Mucosa of descending colon (tissue), 3 donors: ENCODE measurements around the gene NUSAP1. TPM values are rescaled to one million over a fixed set of nuclear protein-coding genes. Genes with fewer than 3 reads are reported as not detected.
"Not testable (repeated sequence)": the region's sequence is repeated elsewhere in the genome, so short reads cannot be mapped to it uniquely, and the experiment has no call there.

Experiments
- ATAC-seq: fragments of 200-7000 bp; cut with Tn5 transposase; one replicate; pipeline ENCODE4 v1.9.1; 2020; ENCODE audit warnings: mild to moderate bottlenecking, moderate library complexity
- DNase-seq, 3 donors: peaks; one replicate each; pipeline ENCODE4 v3.0.0-alpha.2; 2020
- H3K36me3 ChIP-seq: fragments of 200-600 bp; one replicate; pipeline ENCODE4 v1.8.0; 2021; ENCODE audit warnings: low read depth, mild to moderate bottlenecking
- H3K4me1 ChIP-seq: fragments of 200-600 bp; one replicate; pipeline ENCODE4 v1.8.0; 2021; ENCODE audit warnings: low read depth, mild to moderate bottlenecking
- H3K4me3 ChIP-seq: fragments of 200-600 bp; one replicate; pipeline ENCODE4 v1.8.0; 2021; ENCODE audit warnings: mild to moderate bottlenecking
- H3K9me3 ChIP-seq: fragments of 200-600 bp; one replicate; pipeline ENCODE4 v1.8.0; 2021; ENCODE audit warnings: mild to moderate bottlenecking
- CTCF ChIP-seq: fragments of 200-600 bp; IDR thresholded peaks from one replicate; pipeline ENCODE4 v1.8.0; 2022; ENCODE audit warnings: antibody characterized with exemption, mild to moderate bottlenecking
- intact Hi-C, 2 donors: fragments of 100-400 bp; cut with DNase I in 1 of 2; cut with micrococcal nuclease in 1 of 2; formaldehyde crosslinking; loops; one replicate each; pipeline versions ENCODE4 v1.11.0 to v1.11.1; 2022; cut with DNase I, micrococcal nuclease
- total RNA-seq, 3 donors: library from RNA; stranded (reverse); fragmentation: NEBNext Ultra II Directional in 2 of 3; extraction: Animal tissue kit (Norgen Biotek cat#: 25700) in 2 of 3; gene quantifications; one replicate each; pipeline versions ENCODE4 v1.2.1 to v1.2.4, GENCODE V29; 2021 to 2023
- donor health status: DM: no; HTN: no; CAD: no; lungs with moderate emphysema.
- donor health status: DM: no; HTN: no; CAD: no.
- donor health status: DM: no; HTN: yes; CAD: no.

Gene NUSAP1
- total RNA-seq, 3 donors from 2014 or later = 3.8 to 31.5 (median 8.3) TPM

DNA sequence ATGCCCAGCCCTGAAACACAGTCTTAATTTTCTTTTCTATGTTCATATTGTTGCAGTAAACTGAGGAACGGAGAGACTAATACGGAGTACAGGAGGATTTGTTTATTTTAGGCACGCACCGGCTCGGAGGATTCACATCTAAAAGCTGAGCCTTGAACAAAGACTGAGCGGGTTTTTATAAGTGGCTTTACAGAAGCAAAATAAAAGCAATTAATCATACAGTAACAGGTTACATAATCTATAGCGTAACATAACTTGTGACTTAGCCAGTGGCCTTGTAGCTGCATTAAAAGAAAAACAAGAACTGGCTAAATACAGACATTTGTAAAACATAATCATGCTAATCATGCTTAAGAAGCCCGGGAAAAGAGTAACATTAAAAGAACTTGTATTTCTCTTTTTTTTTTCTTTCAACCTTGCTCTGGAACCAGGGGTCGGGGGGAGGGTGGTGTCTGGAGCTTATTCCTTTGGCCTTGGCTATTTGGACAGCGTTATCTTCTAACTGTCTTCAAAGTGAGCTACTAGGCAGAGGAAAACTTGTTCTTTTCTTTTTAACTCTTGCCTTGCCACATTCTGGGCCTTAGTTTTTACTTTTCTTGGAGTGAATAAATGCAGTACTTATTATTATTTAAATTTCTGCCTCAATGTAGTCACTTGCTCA, 17.5 kb downstream of the NUSAP1 start:
- H3K36me3 ChIP-seq = no peaks in the 10 kb centered on the region
- H3K9me3 ChIP-seq = no peaks in the 10 kb centered on the region
- DNase-seq = no peak
- ATAC-seq = no peak
- no peak for TF ChIP-seq CTCF
- intact Hi-C loops = no loop called here
- H3K4me1 ChIP-seq = no peaks in the 10 kb centered on the region
- no peak overlapping the region for H3K4me3 ChIP-seq

- no peak for TF ChIP-seq CTCF
- Histone ChIP-seq H3K4me1 (no peaks in the 10 kb centered on the region), H3K9me3 (no peaks in the 10 kb centered on the region), H3K4me3 (no peak overlapping the region), H3K36me3 (no peaks in the 10 kb centered on the region)
- intact Hi-C loops = no loop called here
- no peak for ATAC-seq
- no peak for DNase-seq
Observed at GRCh38 chr15:41354371-41354770, 21.7 kb downstream of the NUSAP1 start.

DNA sequence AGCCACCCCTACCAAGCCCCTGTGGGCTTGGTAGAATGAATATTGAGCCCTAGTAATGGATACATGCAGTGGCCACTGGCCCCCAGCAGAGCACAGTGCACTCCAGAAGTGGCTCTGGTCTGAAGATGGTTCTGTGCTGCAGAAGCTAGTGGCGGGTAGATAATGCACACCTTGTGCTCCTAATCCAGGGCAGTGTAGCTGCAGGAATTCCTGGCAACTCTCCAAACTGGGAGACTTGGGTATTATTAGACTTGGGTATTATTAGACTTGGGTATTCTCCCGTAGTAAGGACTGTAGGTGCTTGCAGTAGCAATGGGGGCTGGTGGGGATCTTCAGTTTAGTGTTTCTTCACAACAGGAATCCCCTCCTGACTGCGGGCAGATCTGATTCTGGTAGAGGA, 34.7 kb downstream of the NUSAP1 start:
- Histone ChIP-seq H3K9me3 (no peaks in the 10 kb centered on the region), H3K4me1 (no peaks in the 10 kb centered on the region), H3K36me3 (no peaks in the 10 kb centered on the region), H3K4me3 (no peak overlapping the region)
- TF ChIP-seq CTCF = no peak
- intact Hi-C loops = no loop called here
- no peak for DNase-seq
- no peak for ATAC-seq

GRCh38 chr15:41377978-41378377, 45.3 kb downstream of the NUSAP1 start:
- TF ChIP-seq CTCF = no peak
- H3K9me3 ChIP-seq = no peaks in the 10 kb centered on the region
- H3K4me1 ChIP-seq = no peaks in the 10 kb centered on the region
- ATAC-seq (no peak), DNase-seq (no peak)
- intact Hi-C loops = no loop called here
- no peaks in the 10 kb centered on the region for H3K36me3 ChIP-seq
- H3K4me3 ChIP-seq = no peak overlapping the region

DNA sequence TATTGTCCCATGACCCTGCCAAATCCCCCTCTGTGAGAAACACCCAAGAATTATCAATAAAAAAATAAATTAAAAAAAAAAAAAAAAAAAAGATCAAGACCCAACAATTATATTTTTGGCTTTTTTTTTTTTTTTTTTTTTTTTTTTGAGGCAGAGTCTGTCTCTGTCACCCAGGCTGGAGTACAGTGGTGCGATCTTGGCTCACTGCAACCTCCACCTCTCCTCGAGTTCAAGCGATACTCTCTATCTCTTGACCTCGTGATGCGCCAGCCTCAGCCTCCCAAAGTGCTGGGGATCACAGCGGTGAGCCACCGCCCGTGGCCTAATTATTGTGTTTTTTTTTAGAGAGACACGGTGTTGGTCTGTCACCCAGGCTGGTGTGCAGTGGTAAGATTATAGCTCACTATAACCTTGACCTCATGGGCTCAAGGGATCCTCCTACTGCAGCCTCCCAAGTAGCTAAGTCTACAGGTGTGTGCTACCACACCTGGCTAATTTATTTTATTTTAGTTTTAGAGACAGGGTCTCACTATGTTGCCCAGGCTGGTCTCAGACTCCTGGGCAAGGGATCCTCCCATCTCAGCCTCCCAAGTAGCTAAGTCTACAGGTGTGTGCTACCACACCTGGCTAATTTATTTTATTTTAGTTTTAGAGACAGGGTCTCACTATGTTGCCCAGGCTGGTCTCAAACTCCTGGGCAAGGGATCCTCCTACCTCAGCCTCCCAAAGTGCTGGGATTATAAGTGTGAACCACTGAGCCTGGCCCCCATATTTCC, 51.5 kb downstream of the NUSAP1 start:
- H3K4me3 ChIP-seq, intact Hi-C loops, H3K36me3 ChIP-seq, H3K9me3 ChIP-seq, ATAC-seq, DNase-seq, H3K4me1 ChIP-seq: not testable (repeated sequence)

DNA sequence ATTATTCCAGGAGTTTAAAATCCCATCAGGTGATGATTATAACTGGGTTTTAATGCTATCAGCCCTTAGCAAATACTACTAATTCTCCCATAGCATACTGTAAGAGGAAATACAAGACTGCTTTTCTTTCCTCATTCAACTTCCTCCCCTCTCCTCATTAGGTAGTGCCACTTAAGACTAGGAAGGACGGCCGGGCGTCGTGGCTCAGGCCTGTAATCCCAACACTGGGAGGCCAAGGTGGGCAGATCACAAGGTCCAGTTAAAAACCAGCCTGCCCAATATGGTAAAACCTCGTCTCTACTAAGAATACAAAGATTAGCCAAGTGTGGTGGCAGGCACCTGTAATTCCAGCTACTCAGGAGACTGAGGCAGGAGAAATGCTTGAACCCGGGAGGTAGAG, 55.0 kb downstream of the NUSAP1 start:
- ATAC-seq = no peak

More for the DNA sequence above, 55.0 kb downstream of the NUSAP1 start:
- Histone ChIP-seq H3K9me3 (no peaks in the 10 kb centered on the region), H3K36me3 (no peaks in the 10 kb centered on the region), H3K4me1 (no peaks in the 10 kb centered on the region), H3K4me3 (no peak overlapping the region)
- intact Hi-C loops = no loop called here
- no peak for TF ChIP-seq CTCF
- no peak for DNase-seq
